Measurements from ENCODE around the gene FSTL4. TPM values are rescaled to one million over a fixed set of nuclear protein-coding genes. Genes with fewer than 3 reads are reported as not detected.

Gene FSTL4
- total RNA-seq, 4 donors from 2014 or later, result 0.22 to 0.47 (median 0.27) TPM; not detected in 1

DNA sequence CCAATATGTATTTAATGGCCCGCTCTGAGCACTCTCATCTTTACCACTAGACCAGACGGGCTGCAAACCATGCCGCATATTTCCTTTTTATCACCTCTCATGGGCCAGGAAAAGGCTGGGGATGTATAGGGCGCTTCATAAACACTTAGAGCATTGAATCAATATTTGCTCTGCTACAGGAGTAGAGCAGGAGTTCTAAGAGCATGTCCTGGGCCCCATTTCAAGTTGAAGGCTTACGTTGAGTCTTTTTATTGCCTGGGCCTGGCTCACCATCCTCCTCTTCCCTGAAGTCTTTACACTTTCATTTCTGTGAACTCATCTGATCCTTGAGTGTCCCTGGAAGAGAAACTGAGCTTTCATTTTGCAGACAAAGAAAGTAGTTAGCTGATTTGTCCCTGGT lies 112.4 kb downstream of the FSTL4 start:
- whole genome bisulfite sequencing, 2 donors (ENCODE audit: low coverage in 1 of 2), result 78 to 92% methylated on average over 1 to 5 of the region's 5 CpGs
- TF ChIP-seq, protein P1, sequence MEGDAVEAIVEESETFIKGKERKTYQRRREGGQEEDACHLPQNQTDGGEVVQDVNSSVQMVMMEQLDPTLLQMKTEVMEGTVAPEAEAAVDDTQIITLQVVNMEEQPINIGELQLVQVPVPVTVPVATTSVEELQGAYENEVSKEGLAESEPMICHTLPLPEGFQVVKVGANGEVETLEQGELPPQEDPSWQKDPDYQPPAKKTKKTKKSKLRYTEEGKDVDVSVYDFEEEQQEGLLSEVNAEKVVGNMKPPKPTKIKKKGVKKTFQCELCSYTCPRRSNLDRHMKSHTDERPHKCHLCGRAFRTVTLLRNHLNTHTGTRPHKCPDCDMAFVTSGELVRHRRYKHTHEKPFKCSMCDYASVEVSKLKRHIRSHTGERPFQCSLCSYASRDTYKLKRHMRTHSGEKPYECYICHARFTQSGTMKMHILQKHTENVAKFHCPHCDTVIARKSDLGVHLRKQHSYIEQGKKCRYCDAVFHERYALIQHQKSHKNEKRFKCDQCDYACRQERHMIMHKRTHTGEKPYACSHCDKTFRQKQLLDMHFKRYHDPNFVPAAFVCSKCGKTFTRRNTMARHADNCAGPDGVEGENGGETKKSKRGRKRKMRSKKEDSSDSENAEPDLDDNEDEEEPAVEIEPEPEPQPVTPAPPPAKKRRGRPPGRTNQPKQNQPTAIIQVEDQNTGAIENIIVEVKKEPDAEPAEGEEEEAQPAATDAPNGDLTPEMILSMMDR (IDR thresholded peaks at IDR 0.05), result no peak
- no peak for TF ChIP-seq POLR2A (IDR thresholded peaks at IDR 0.05)
- no peak for TF ChIP-seq POLR2AphosphoS5 (IDR thresholded peaks at IDR 0.05)
- TF ChIP-seq EP300 (IDR thresholded peaks at IDR 0.05), result no peak
- Histone ChIP-seq H3K36me3 (no peaks in the 10 kb centered on the region), H3K27ac (no peak overlapping the region), H3K4me3 (no peak overlapping the region), H3K9me3 (no peaks in the 10 kb centered on the region), H3K4me1 (no peaks in the 10 kb centered on the region), H3K27me3 (peaks cover 11% of the 10 kb centered on the region)
- ATAC-seq, result no peak

DNA sequence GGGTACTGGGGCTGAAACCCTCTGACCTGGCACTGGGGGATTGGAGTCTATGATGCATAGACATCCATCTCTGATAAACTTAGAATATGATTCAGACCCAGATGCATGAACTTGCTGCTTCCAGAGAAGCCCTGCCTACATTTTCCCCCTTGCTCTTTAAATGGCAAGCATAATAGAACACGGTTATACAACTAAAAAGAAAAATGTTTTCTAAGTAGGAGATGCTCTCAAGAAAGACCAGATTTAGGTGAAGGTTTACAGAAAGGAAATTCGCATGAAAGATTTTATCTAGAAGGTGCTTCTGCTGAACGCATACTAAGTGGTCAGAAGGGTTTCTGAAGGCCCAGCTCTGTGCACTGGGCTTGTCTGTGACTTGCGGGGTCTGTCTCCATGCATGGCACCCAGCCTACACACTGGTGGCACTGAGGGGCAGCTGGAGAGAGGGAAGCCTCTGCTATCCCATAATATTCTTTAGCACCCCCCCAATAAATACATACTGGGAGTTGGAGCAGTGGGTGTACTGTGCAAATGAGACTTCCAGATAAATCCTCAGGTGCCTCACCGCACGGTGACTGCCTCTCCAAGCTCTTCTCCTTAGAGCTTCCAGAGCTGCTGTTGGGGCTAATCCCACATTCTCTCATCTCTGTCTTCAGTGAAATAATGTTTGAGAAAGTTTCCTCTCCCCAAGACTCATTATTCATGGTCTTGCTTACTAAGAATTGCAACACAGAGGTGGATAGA lies 114.6 kb downstream of the FSTL4 start:
- no peaks in the 10 kb centered on the region for H3K9me3 ChIP-seq
- H3K27ac ChIP-seq, result no peak overlapping the region
- H3K27me3 ChIP-seq, result peaks cover 11% of the 10 kb centered on the region
- 71 to 83% methylated on average over 3 to 6 of the region's 6 CpGs for WGBS, 2 donors (ENCODE audit: low coverage in 1 of 2)
- no peak for ATAC-seq
- no peaks in the 10 kb centered on the region for H3K36me3 ChIP-seq
- no peak for TF ChIP-seq EP300 (IDR thresholded peaks at IDR 0.05)
- TF ChIP-seq POLR2AphosphoS5 (IDR thresholded peaks at IDR 0.05), result no peak
- TF ChIP-seq, protein P1 (IDR thresholded peaks at IDR 0.05), result no peak
- no peak for TF ChIP-seq POLR2A (IDR thresholded peaks at IDR 0.05)
- no peaks in the 10 kb centered on the region for H3K4me1 ChIP-seq
- H3K4me3 ChIP-seq, result no peak overlapping the region

DNA sequence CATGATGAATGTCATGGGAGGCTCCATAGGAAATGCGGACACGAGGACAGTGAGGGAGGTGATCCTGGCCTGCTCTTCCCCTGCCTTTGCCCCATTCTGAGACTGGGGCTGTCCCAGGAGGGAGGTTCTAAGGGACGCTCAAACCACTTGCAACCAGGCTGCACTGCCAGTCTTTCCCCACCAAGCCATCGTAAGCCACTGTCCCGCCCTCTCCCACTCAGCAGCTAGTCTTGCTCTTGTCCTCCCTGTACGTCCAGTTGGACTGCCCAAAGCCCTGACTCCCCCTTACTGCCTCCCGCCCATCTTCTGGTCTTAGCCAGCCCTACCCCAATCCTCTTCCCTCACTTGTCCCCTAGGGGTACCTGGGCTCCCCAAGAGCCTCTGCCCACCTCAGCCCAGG lies 115.7 kb downstream of the FSTL4 start:
- no peak for ATAC-seq
- no peak overlapping the region for H3K4me3 ChIP-seq
- no peaks in the 10 kb centered on the region for H3K4me1 ChIP-seq
- no peak overlapping the region for H3K27ac ChIP-seq
- H3K9me3 ChIP-seq, result no peaks in the 10 kb centered on the region
- peaks cover 11% of the 10 kb centered on the region for H3K27me3 ChIP-seq
- no peak for TF ChIP-seq EP300 (IDR thresholded peaks at IDR 0.05)
- no peak for TF ChIP-seq POLR2A (IDR thresholded peaks at IDR 0.05)
- no peak for TF ChIP-seq POLR2AphosphoS5 (IDR thresholded peaks at IDR 0.05)
- TF ChIP-seq, protein P1 (IDR thresholded peaks at IDR 0.05), result no peak
- WGBS, 2 donors (ENCODE audit: low coverage in 1 of 2), result 83 to 93% methylated on average over 5 to 7 of the region's 7 CpGs
- H3K36me3 ChIP-seq, result no peaks in the 10 kb centered on the region

DNA sequence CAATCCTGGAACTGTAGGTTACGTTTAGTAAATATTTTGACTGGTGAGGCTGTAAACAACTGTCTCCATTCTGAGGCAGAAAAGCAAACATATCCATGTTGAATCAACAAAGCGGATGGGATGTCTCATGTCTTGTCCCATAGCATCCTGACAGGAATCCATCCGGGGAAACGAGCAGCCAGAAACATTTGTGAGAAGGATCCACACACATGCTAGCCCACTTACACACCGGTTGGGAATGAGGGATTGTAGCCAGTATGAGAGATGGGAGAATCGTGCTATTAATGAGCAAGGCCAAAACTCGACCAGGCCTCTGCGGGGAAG lies 117.5 kb downstream of the FSTL4 start:
- no peak overlapping the region for H3K4me3 ChIP-seq
- TF ChIP-seq EP300 (IDR thresholded peaks at IDR 0.05) (no peak), POLR2A (IDR thresholded peaks at IDR 0.05) (no peak), POLR2AphosphoS5 (IDR thresholded peaks at IDR 0.05) (no peak)
- TF ChIP-seq, protein P1 (IDR thresholded peaks at IDR 0.05), result no peak
- H3K4me1 ChIP-seq, result no peaks in the 10 kb centered on the region
- no peak overlapping the region for H3K27ac ChIP-seq
- WGBS, 2 donors (ENCODE audit: low coverage in 1 of 2), result 69 to 81% methylated on average over 3 to 4 of the region's 8 CpGs
- H3K27me3 ChIP-seq, result peaks cover 11% of the 10 kb centered on the region
- no peaks in the 10 kb centered on the region for H3K36me3 ChIP-seq
- H3K9me3 ChIP-seq, result peaks cover 0 to 15% (median 0%) of the 10 kb centered on the region in 3 donors
- no peak for ATAC-seq

DNA sequence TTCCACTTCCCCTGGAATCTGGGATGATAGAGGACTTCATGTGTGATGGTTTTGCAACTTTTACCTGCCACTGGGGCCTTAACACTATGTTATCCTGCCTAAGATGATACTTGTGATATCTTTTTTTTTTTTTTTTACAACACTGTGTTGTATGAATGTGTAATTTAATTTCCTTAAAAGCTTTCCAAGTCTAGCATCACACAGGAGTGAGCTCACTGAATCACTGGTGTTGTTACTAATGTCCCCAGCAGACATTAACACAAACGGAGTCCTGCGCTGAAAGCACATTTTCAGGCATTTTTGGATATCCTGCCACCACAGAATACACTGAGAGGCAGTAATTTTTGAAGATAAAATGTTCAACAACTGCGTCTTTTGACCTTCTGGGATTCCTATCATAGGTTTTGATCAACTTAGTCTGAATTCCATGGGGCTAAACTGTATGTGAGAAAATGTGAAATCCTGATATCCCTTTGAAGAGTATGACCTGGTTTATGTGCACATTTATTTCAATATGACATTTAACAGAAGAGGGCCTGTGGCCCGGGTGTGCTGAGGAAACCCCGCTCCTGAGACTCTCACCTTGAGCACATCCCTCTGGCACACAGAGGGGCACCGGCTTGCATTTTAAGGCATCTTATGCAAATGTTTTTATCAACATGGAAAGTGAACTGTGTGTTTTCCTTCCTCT lies 118.0 kb downstream of the FSTL4 start:
- peaks cover 0 to 20% (median 0%) of the 10 kb centered on the region in 3 donors for H3K9me3 ChIP-seq
- H3K4me3 ChIP-seq, result no peak overlapping the region
- H3K27me3 ChIP-seq, result peaks cover 11% of the 10 kb centered on the region
- H3K4me1 ChIP-seq, result no peaks in the 10 kb centered on the region
- ATAC-seq, result no peak
- no peak overlapping the region for H3K27ac ChIP-seq
- TF ChIP-seq, protein P1 (IDR thresholded peaks at IDR 0.05), result no peak
- no peak for TF ChIP-seq EP300 (IDR thresholded peaks at IDR 0.05)
- no peak for TF ChIP-seq POLR2A (IDR thresholded peaks at IDR 0.05)
- no peak for TF ChIP-seq POLR2AphosphoS5 (IDR thresholded peaks at IDR 0.05)
- WGBS, 2 donors (ENCODE audit: low coverage in 1 of 2), result 61 to 89% methylated on average over 3 of the region's 6 CpGs
- no peaks in the 10 kb centered on the region for H3K36me3 ChIP-seq
